A673 (cell line): ENCODE results near the gene PODNL1. TPM values are rescaled to one million over a fixed set of nuclear protein-coding genes. Genes with fewer than 3 reads are reported as not detected.

Source experiments
- BruUV-seq: library from RNA; stranded (reverse); fragments of 400-500 nt; replicated peaks from 2 replicates; lab custom pipeline; 2021; lab: Mats Ljungman, UMichigan
- CTCF ChIA-PET: fragments of 300-600 bp; sonication (Branson Sonifier 250); formaldehyde crosslinking; loops from one replicate; lab custom pipeline; 2022; ENCODE audit warnings: antibody characterized with exemption; lab: Charles Lee
- POLR2A ChIA-PET: fragments of 300-600 bp; sonication (Branson Sonifier 250); formaldehyde crosslinking; loops from one replicate; lab custom pipeline; 2022; ENCODE audit warnings: antibody characterized with exemption; ENCODE audit not compliant: low non-redundant PET; lab: Charles Lee
- DNase-seq: peaks from one replicate; pipeline ENCODE4 v3.0.0-alpha.2; 2015; ENCODE audit warnings: low spot score
- H3K27ac ChIP-seq: fragments of 200-600 bp; sonication (generic); 2 replicates; pipeline ENCODE4 v1.5.1; 2016; ENCODE audit warnings: mixed run types, low read depth, mild to moderate bottlenecking, mixed read lengths, antibody characterized with exemption, low read length; ENCODE audit not compliant: poor library complexity, severe bottlenecking
- H3K27me3 ChIP-seq: fragments of 200-600 bp; sonication (generic); replicated peaks from 2 replicates; pipeline ENCODE4 v1.6.1; 2017; ENCODE audit warnings: mixed run types, low read depth, mild to moderate bottlenecking, mixed read lengths, antibody characterized with exemption, low read length; ENCODE audit not compliant: insufficient read depth, poor library complexity
- H3K36me3 ChIP-seq: fragments of 200-600 bp; sonication (generic); 2 replicates; pipeline ENCODE4 v1.6.1; 2016; ENCODE audit warnings: mixed run types, mild to moderate bottlenecking, mixed read lengths, antibody characterized with exemption, low read length; ENCODE audit not compliant: insufficient read depth, poor library complexity, severe bottlenecking
- H3K4me1 ChIP-seq: fragments of 200-600 bp; sonication (generic); 2 replicates; pipeline ENCODE4 v1.6.1; 2017; ENCODE audit warnings: mixed run types, mild to moderate bottlenecking, mixed read lengths, antibody characterized with exemption, low read length; ENCODE audit not compliant: insufficient read depth, poor library complexity, severe bottlenecking
- H3K4me3 ChIP-seq: fragments of 200-600 bp; sonication (generic); 2 replicates; pipeline ENCODE4 v1.5.1; 2016; ENCODE audit warnings: low read depth, mixed run types, mild to moderate bottlenecking, mixed read lengths, low read length; ENCODE audit not compliant: poor library complexity, severe bottlenecking
- H3K9me3 ChIP-seq: fragments of 200-600 bp; sonication (generic); 2 replicates; pipeline ENCODE4 v1.6.1; 2016; ENCODE audit warnings: mixed run types, low read depth, mild to moderate bottlenecking, mixed read lengths, antibody characterized with exemption, low read length; ENCODE audit not compliant: poor library complexity, severe bottlenecking
- EZH2 ChIP-seq: fragments of 200-600 bp; sonication (generic); IDR thresholded peaks from 2 replicates; pipeline ENCODE4 v1.6.1; 2017; ENCODE audit warnings: borderline replicate concordance, low read depth, mild to moderate bottlenecking, mixed read lengths, antibody characterized with exemption, low read length; ENCODE audit not compliant: poor library complexity, severe bottlenecking
- intact Hi-C: fragments of 100-400 bp; cut with micrococcal nuclease; formaldehyde crosslinking; loops from one replicate; pipeline ENCODE4 v1.10.0; 2022; ENCODE audit not compliant: unreplicated experiment
- total RNA-seq: library from RNA; stranded (reverse); gene quantifications from 2 replicates; pipeline ENCODE4 v1.2.3, GENCODE V29; 2021
- TF ChIP-seq, protein P1 (sequence below): fragments of 300-800, 200-600 bp; sonication (generic); conservative IDR thresholded peaks from 2 replicates; pipeline ENCODE4 v1.5.1; 2017; ENCODE audit warnings: low read depth, mild to moderate bottlenecking, antibody characterized with exemption, low read length, moderate library complexity, mixed read lengths

Gene PODNL1
- total RNA-seq, 1 experiment from 2014 or later = not detected

GRCh38 chr19:13983213-13983889 lies 45.1 kb upstream of the PODNL1 start:
- no peaks in the 10 kb centered on the region for H3K9me3 ChIP-seq
- no TSS peak for BruUV-seq
- no peaks in the 10 kb centered on the region for H3K27me3 ChIP-seq
- peaks cover 36% of the 10 kb centered on the region for H3K4me1 ChIP-seq
- no peak overlapping the region for H3K27ac ChIP-seq
- H3K4me3 ChIP-seq = no peak overlapping the region
- no peak for TF ChIP-seq EZH2
- TF ChIP-seq, protein P1, sequence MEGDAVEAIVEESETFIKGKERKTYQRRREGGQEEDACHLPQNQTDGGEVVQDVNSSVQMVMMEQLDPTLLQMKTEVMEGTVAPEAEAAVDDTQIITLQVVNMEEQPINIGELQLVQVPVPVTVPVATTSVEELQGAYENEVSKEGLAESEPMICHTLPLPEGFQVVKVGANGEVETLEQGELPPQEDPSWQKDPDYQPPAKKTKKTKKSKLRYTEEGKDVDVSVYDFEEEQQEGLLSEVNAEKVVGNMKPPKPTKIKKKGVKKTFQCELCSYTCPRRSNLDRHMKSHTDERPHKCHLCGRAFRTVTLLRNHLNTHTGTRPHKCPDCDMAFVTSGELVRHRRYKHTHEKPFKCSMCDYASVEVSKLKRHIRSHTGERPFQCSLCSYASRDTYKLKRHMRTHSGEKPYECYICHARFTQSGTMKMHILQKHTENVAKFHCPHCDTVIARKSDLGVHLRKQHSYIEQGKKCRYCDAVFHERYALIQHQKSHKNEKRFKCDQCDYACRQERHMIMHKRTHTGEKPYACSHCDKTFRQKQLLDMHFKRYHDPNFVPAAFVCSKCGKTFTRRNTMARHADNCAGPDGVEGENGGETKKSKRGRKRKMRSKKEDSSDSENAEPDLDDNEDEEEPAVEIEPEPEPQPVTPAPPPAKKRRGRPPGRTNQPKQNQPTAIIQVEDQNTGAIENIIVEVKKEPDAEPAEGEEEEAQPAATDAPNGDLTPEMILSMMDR = no peak
- ChIA-PET CTCF (interaction anchor here (0.5 kb wide), 1 partner anchor 47 kb away, joined by 3 read pairs; no protein-coding TSS in a partner anchor), POLR2A (no interaction called here)
- DNase-seq = no peak
- no peaks in the 10 kb centered on the region for H3K36me3 ChIP-seq
- intact Hi-C loops = no loop called here

GRCh38 chr19:13982773-13983172 lies 44.6 kb upstream of the PODNL1 start:
- no TSS peak for BruUV-seq
- Histone ChIP-seq H3K36me3 (no peaks in the 10 kb centered on the region), H3K9me3 (no peaks in the 10 kb centered on the region), H3K27me3 (no peaks in the 10 kb centered on the region), H3K4me1 (peaks cover 42% of the 10 kb centered on the region), H3K27ac (no peak overlapping the region), H3K4me3 (no peak overlapping the region)
- DNase-seq = no peak
- TF ChIP-seq, protein P1 = no peak
- TF ChIP-seq EZH2 = no peak
- POLR2A ChIA-PET = no interaction called here
- CTCF ChIA-PET = no interaction called here
- intact Hi-C loops = no loop called here

DNA sequence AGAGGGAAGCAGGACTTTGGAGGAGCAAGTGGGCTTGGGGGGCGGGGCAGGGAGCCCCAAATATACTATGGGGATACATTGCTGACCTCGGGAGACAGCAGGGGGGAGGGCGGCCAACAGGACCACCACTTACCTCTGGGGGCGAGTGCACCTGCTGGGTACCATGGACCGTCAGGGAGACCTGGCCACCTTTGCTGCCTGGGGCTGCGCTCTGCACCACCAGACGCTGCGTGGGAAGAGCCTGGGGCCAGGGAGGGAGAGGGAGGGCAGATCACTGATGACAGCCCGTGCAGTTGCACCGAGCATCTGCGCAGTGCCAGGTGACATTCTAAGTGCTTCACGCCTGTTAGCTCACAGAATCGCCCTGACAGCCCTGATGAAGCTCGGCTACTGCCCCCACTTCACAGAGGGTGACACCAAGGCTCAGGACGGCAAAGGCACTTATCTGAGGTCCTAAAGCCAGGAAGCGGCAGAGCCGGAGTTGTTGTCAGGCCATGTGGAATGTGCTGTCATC lies 43.8 kb upstream of the PODNL1 start:
- TF ChIP-seq, protein P1 = no peak
- TF ChIP-seq EZH2 = no peak
- BruUV-seq = no TSS peak
- intact Hi-C loops = no loop called here
- no peak for DNase-seq
- no peaks in the 10 kb centered on the region for H3K27me3 ChIP-seq
- no peak overlapping the region for H3K4me3 ChIP-seq
- no peaks in the 10 kb centered on the region for H3K36me3 ChIP-seq
- ChIA-PET POLR2A (no interaction called here), CTCF (no interaction called here)
- no peaks in the 10 kb centered on the region for H3K9me3 ChIP-seq
- H3K4me1 ChIP-seq = peaks cover 39% of the 10 kb centered on the region
- H3K27ac ChIP-seq = no peak overlapping the region
